Calu3 (cell line): ENCODE results near the gene KHDC1. TPM values are rescaled to one million over a fixed set of nuclear protein-coding genes. Genes with fewer than 3 reads are reported as not detected.
"Not testable (repeated sequence)": the region's sequence is repeated elsewhere in the genome, so short reads cannot be mapped to it uniquely, and the experiment has no call there.

Experiments used
- BruUV-seq: library from RNA; stranded (reverse); fragments of 400-500 nt; replicated peaks from 2 replicates; lab custom pipeline; 2021; lab: Mats Ljungman, UMichigan
- CTCF ChIA-PET: fragments of 300-600 bp; sonication (Branson Sonifier 250); formaldehyde crosslinking; loops from one replicate; lab custom pipeline; 2022; ENCODE audit warnings: antibody characterized with exemption; lab: Charles Lee
- DNase-seq: peaks from one replicate; pipeline ENCODE4 v3.0.0; 2022
- H3K27ac Mint-ChIP-seq: one replicate; pipeline ENCODE4 v1.8.0; 2022; ENCODE audit warnings: mixed read lengths; ENCODE audit not compliant: unreplicated experiment
- H3K27me3 Mint-ChIP-seq: one replicate; pipeline ENCODE4 v1.8.0; 2022; ENCODE audit warnings: mixed read lengths; ENCODE audit not compliant: unreplicated experiment
- H3K36me3 Mint-ChIP-seq: one replicate; pipeline ENCODE4 v1.8.0; 2022; ENCODE audit warnings: mild to moderate bottlenecking, moderate library complexity, mixed read lengths; ENCODE audit not compliant: insufficient read depth, unreplicated experiment
- H3K4me1 Mint-ChIP-seq: one replicate; pipeline ENCODE4 v1.8.0; 2022; ENCODE audit warnings: mild to moderate bottlenecking, low read depth, mixed read lengths; ENCODE audit not compliant: unreplicated experiment
- H3K4me3 Mint-ChIP-seq: one replicate; pipeline ENCODE4 v1.8.0; 2022; ENCODE audit warnings: mild to moderate bottlenecking, low read depth, moderate library complexity, mixed read lengths; ENCODE audit not compliant: unreplicated experiment
- H3K9me3 Mint-ChIP-seq: one replicate; pipeline ENCODE4 v1.8.0; 2022; ENCODE audit warnings: low read depth, mixed read lengths; ENCODE audit not compliant: unreplicated experiment
- intact Hi-C: fragments of 100-400 bp; cut with micrococcal nuclease; formaldehyde crosslinking; loops from one replicate; pipeline ENCODE4 v1.10.0; 2022; ENCODE audit not compliant: unreplicated experiment
- total RNA-seq: library from RNA; stranded (reverse); gene quantifications from 2 replicates; pipeline ENCODE4 v1.2.3, GENCODE V29; 2022
- TF ChIP-seq, protein P1 (sequence below): fragments of 200-600 bp; IDR thresholded peaks from one replicate; pipeline ENCODE4 v1.8.0; 2022; ENCODE audit warnings: antibody characterized with exemption; ENCODE audit not compliant: unreplicated experiment

The KHDC1 gene
- total RNA-seq, 1 experiment from 2014 or later, result 4.9 TPM

- TF ChIP-seq, protein P1, sequence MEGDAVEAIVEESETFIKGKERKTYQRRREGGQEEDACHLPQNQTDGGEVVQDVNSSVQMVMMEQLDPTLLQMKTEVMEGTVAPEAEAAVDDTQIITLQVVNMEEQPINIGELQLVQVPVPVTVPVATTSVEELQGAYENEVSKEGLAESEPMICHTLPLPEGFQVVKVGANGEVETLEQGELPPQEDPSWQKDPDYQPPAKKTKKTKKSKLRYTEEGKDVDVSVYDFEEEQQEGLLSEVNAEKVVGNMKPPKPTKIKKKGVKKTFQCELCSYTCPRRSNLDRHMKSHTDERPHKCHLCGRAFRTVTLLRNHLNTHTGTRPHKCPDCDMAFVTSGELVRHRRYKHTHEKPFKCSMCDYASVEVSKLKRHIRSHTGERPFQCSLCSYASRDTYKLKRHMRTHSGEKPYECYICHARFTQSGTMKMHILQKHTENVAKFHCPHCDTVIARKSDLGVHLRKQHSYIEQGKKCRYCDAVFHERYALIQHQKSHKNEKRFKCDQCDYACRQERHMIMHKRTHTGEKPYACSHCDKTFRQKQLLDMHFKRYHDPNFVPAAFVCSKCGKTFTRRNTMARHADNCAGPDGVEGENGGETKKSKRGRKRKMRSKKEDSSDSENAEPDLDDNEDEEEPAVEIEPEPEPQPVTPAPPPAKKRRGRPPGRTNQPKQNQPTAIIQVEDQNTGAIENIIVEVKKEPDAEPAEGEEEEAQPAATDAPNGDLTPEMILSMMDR, result no peak
- no peak overlapping the region for H3K27ac Mint-ChIP-seq
- H3K27me3 Mint-ChIP-seq, result no peaks in the 10 kb centered on the region
- intact Hi-C loops, result no loop called here
- CTCF ChIA-PET, result no interaction called here
- H3K4me1 Mint-ChIP-seq, result peaks cover 11% of the 10 kb centered on the region
- DNase-seq, result no peak
- H3K36me3 Mint-ChIP-seq, result peaks cover 10% of the 10 kb centered on the region
- no peaks in the 10 kb centered on the region for H3K9me3 Mint-ChIP-seq
- H3K4me3 Mint-ChIP-seq, result no peak overlapping the region
- BruUV-seq, result no TSS peak
Measured at GRCh38 chr6:73258721-73259120, 4.3 kb downstream of the KHDC1 start.

- CTCF ChIA-PET, result interaction anchor here (0.6 kb wide), 1 partner anchor 688 kb away, joined by 3 read pairs; no protein-coding TSS in a partner anchor
- not testable (repeated sequence) for BruUV-seq
Measured at GRCh38 chr6:73254323-73254722, 8.7 kb downstream of the KHDC1 start.

DNA sequence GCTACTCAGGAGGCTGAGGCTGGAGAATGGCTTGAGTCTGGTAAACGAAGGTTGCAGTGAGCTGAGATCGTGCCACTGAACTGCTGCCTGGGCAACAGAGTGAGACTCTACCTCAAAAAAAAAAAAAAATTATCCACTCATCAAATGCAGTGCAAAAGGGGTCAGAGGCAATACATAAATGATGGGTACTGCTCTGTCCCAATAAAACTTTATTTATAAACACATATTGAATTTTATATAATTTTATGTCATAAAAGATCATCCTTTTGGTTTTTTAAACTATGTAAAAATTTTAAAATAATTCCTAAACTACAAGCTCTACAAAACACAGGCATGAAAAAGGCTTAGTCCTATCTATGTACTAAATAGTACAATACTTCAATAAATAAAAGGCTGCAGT, 10.3 kb downstream of the KHDC1 start:
- intact Hi-C loops, result no loop called here
- no peak for DNase-seq
- Mint-ChIP-seq H3K4me3 (no peak overlapping the region), H3K27me3 (peaks cover 12% of the 10 kb centered on the region), H3K27ac (no peak overlapping the region), H3K9me3 (no peaks in the 10 kb centered on the region), H3K36me3 (no peaks in the 10 kb centered on the region), H3K4me1 (no peaks in the 10 kb centered on the region)
- CTCF ChIA-PET, result interaction anchor here (0.7 kb wide), 1 partner anchor 11 kb away, joined by 5 read pairs; no protein-coding TSS in a partner anchor
- no TSS peak for BruUV-seq
- TF ChIP-seq, protein P1, result no peak

More at GRCh38 chr6:73254323-73254722, 8.7 kb downstream of the KHDC1 start:
- intact Hi-C loops, H3K4me1 Mint-ChIP-seq, DNase-seq, H3K27me3 Mint-ChIP-seq, H3K4me3 Mint-ChIP-seq, H3K36me3 Mint-ChIP-seq, H3K9me3 Mint-ChIP-seq, H3K27ac Mint-ChIP-seq: not testable (repeated sequence)

DNA sequence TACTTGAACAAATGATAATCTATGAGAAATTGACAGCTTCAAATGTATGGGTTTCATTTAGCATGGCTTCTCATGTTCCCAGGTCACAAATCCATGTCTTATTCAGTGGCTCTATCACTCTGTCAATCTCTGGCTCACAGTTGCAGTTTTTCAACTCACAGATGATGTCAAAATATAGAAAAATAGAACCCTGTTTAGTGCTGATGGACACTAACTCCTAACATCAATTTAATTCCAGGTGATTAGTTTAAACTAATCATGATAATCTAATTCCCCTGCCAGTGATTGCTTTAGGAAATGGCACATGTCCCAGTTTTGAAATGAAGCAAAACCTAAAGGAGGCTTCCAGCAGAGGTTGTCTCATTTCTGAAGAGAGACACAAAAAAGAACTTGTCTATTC, 13.0 kb downstream of the KHDC1 start:
- CTCF ChIA-PET, result no interaction called here
- TF ChIP-seq, protein P1, result no peak
- no peaks in the 10 kb centered on the region for H3K4me1 Mint-ChIP-seq
- BruUV-seq, result no TSS peak
- H3K4me3 Mint-ChIP-seq, result no peak overlapping the region
- no peak for DNase-seq
- no peak overlapping the region for H3K27ac Mint-ChIP-seq
- peaks cover 14% of the 10 kb centered on the region for H3K27me3 Mint-ChIP-seq
- intact Hi-C loops, result no loop called here
- H3K36me3 Mint-ChIP-seq, result no peaks in the 10 kb centered on the region
- H3K9me3 Mint-ChIP-seq, result no peaks in the 10 kb centered on the region

DNA sequence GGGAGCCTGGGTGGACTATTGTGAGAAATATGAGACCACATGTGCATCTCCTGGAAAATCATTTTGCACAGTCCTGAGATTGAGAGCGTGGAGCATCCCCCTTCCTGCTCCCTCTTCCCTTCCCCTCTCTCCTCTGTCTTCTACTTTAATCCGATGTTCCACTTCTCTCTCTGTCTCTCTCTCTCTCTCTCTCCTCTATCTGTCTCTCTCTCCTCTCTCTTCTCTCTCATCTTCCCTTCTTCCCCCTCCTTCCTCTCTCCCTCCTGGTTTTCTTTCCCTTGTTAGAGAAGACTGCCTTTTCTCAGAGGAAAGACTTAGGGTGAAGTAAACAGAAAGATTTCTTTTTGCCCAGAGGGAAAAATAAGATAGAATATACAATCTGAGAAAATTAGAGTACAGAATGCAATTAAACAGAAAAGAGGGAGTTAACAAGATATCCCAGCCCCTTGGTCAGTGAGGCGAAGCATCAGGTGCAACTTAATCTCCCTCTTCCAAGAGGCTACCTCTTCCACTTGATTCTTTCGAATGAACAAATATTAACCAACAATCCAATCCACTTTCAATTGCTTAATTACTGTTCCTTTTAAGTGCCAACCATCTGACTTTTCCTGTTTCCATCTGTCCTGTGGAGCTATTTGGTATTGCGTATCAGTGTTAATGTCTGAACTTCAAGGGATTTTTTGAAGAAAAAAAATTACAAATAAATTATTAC, 14.6 kb downstream of the KHDC1 start:
- H3K27ac Mint-ChIP-seq, result no peak overlapping the region
- no peak for DNase-seq
- BruUV-seq, result no TSS peak
- H3K4me3 Mint-ChIP-seq, result no peak overlapping the region
- no peaks in the 10 kb centered on the region for H3K9me3 Mint-ChIP-seq
- H3K36me3 Mint-ChIP-seq, result no peaks in the 10 kb centered on the region
- TF ChIP-seq, protein P1, result no peak
- CTCF ChIA-PET, result interaction anchor here (0.7 to 1.0 kb wide), 2 partner anchors 78 to 967 kb away, joined by 3 to 4 read pairs; no protein-coding TSS in a partner anchor
- H3K27me3 Mint-ChIP-seq, result peaks cover 14% of the 10 kb centered on the region
- intact Hi-C loops, result no loop called here
- no peaks in the 10 kb centered on the region for H3K4me1 Mint-ChIP-seq
